A172 (cell line): ENCODE data around the gene POM121L2. TPM values are rescaled to one million over a fixed set of nuclear protein-coding genes. Genes with fewer than 3 reads are reported as not detected.

Experiments used
- DNase-seq: peaks from one replicate; pipeline ENCODE4 v3.0.0-alpha.2; 2015; ENCODE audit warnings: low spot score
- total RNA-seq: library from RNA; depleted of rRNA; stranded (reverse); fragments of >200 nt; shearing (Covaris generic); gene quantifications from 2 replicates; pipeline ENCODE4 v1.2.3, GENCODE V29; 2014; rRNA removed

Gene POM121L2
- not detected in 2 replicates for total RNA-seq

DNA sequence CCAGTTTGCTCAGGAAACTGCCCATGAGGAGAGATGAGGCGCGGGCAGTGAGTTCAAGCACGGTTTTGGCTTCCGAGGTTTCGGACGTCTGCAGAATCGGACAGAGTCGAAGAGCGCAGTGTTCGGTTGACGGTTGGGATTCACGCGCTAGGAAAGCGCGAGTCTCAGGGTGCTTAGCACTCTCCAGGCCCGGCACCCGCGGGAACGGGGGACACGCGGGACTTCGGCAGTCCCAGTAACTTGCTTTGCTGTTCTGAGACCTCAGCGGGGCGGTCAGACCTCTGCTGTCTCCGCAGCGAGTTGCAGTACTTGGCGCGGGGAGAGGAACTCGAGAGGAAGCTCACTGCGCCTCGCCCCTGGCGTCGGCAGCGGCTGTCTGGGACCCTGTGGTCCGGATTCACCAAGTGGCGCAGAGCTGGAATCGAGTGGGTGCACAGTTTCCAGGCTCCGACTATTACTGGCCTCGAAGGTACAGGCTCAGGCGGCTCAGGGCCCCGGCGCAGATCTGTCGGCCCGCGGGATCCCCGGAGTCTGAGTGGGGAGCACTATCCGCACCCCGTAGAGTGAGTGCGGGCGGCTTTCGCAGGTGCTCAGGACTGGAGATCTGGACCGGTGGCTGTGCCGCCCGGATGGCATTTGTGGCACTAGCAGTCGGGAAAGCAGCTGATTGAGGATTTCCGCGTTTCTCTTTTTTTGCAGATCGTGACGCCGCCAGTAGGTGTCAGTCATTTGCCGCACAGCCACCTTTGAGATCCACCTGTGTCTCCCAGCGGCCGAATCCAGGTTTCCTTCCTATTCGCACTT lies at the start of gene POM121L2:
POM121L2 (minus strand) TSS at position 128 of the 804 bp plus-strand sequence; CDS start at position 25, 103 bp downstream.
- no peak for DNase-seq

- no peak for DNase-seq
These were observed 47.2 kb upstream of the POM121L2 start for GRCh38 chr6:27359231-27359630.

- no peak for DNase-seq
These were observed 46.7 kb upstream of the POM121L2 start for GRCh38 chr6:27358786-27359185.

- no peak for DNase-seq
These were observed 40.8 kb upstream of the POM121L2 start for GRCh38 chr6:27352850-27353249.

- DNase-seq, result no peak
These were observed 22.1 kb upstream of the POM121L2 start for GRCh38 chr6:27334141-27334540.

DNA sequence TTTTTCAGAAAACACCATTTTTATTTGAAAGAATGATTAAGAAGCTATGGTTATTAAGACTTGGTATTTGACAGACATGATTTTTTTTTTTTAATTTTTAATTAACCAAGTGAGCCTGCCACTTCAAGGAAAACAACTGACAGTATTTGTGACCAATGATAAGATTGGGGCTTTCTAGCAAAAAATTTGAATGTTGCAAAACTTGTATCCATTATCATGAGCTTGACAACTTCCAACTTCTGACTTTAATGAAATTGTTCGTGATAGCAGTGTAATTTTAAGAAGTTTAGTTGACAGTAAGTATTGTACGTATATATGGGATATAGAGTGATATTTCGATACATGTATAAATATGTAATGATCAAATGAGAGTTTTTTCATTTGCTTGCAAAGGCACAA lies 21.6 kb upstream of the POM121L2 start:
- DNase-seq, result no peak

- peak; percentile 84 for DNase-seq
These were observed 20.9 kb upstream of the POM121L2 start for GRCh38 chr6:27332692-27333641.

DNA sequence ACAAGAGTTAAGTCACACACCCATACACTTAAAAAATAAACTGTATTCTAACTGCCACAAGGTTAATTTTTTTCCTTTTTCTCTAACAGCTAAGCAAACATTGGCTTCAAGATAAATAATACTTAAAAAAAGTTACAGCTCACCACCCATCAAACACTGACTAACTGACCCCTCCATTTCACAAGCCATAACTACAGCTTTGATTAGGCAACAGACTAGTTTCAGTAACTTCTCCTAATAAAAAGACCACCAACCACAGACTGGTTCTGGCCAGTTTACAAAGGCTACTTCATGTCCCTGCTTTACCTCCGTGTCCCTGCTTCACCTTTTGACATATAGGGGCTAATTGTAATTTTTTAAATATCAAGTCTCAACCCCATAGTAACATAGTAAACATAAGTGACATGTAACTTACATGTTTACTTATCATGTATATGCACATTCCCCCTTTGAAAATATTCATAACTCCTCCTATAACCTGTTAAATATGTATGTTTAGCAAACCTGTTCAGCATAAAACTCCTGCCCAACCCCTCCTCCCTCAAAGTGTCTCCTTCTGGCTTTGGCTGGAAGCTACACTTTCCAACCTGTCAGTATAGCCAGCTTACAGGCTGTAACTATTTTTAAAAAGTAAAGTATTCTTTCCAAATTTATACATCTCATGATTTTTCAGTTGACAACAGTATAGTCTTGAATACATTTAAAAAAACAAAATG lies 15.1 kb upstream of the POM121L2 start:
- DNase-seq, result no peak

DNA sequence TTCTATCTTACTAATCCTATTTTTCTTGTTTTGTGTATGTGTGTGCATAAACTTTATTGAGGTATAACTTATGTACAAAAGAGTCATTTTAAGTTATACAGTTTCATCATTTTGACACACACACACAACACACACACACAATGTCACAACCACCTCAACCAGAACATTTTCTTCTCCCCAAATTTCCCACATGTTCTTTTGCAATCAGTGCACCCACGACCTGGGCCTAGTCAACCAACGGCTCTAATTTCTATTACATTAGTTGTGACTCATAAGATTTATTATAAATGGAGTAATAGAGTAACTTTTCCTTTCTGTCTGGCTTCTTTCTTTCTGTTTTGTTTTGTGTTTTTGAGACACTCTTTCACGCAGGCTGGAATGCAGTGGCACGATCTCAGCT lies 9.8 kb upstream of the POM121L2 start:
- DNase-seq, result no peak

DNA sequence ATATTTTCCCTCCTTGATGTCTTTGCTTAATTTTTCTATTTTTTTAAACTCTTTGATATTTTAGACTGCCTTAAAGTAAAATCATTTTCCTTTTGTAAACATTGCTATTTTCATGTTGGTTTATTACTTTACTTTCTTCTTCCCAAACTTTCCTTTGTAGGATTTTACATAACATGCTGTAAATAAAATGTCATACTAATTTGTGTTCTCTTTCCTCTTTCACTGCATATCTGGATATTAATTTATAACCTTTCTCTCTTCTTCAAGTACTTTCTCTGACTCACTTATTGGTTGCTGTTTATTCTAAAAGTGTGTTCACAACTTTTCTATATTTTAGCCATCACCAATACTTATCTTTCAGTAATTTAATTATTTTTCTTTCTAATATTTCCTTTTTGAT lies 9.3 kb upstream of the POM121L2 start:
- no peak for DNase-seq

DNA sequence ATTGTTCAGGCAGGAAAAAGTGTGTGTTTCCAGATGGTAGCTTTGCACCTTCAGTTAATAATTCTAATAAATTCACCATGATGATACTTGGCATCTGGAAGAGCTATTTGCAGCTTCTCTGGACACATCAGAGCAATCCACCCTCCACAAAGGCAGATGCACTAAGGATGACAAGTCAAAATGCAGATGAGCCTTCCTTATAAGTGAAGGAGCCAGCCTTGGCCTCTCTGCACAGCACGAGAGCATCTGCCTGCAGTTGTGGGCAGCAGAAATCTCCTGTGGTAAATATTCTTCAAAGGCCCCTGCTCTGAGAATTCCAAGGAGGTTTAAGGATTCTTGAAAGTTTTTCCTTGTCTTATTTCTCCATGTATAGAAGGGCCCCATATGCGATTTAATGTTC lies 6.9 kb upstream of the POM121L2 start:
- no peak for DNase-seq

DNA sequence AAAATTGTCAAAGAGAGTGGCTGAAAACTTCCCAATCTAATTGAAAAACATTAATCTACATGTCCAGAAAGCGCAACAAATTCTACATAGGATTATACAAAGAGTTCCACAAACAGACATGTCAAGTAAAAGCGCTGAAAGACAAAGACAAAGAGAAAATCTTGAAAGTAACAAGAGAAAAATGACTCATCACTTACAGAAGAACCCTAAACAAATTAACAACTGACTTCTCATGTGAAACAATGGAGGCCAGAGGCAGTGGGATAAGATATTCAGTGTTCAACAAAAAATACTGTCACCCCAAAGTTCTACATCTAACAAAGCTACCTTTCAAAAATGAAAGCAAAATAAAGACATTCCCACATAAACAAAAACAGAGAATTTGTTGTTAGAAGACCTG lies 2.0 kb upstream of the POM121L2 start:
- DNase-seq, result no peak

DNA sequence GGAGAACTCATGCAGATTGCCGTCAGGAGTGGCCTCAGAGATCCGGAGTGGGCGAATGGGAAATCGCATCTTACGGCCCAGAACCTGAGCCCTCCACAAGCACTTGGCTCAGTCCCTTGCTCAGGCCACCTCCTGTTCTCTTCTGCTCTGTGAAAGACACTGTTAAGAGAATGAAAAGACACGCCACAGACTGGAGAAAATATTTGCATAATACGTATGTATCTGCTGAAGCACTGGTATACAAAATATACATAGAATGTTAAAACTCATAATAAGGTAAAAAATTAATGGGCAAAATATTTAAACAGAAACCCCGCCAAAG lies 838 bp upstream of the POM121L2 start:
- no peak for DNase-seq

DNA sequence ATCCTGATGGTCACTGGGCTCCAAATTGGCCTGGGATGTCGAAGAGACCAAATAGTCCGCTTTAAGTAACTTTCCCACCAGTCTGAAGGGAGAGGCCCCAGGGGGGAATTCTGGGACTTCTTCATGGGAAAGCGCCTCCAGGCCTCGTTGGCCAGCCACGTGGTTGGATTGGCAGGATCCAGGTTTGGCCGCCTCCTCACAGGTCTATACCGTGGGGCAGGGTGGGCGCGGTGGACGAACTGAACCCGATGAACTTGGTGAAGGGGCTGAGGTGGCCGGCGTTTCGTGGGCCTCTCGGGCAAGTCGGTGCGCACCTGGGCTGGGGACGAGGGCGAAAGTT lies 297 bp downstream of the POM121L2 start:
- no peak for DNase-seq

- DNase-seq, result no peak
These were observed 8.3 kb downstream of the POM121L2 start for GRCh38 chr6:27303613-27304272.

DNA sequence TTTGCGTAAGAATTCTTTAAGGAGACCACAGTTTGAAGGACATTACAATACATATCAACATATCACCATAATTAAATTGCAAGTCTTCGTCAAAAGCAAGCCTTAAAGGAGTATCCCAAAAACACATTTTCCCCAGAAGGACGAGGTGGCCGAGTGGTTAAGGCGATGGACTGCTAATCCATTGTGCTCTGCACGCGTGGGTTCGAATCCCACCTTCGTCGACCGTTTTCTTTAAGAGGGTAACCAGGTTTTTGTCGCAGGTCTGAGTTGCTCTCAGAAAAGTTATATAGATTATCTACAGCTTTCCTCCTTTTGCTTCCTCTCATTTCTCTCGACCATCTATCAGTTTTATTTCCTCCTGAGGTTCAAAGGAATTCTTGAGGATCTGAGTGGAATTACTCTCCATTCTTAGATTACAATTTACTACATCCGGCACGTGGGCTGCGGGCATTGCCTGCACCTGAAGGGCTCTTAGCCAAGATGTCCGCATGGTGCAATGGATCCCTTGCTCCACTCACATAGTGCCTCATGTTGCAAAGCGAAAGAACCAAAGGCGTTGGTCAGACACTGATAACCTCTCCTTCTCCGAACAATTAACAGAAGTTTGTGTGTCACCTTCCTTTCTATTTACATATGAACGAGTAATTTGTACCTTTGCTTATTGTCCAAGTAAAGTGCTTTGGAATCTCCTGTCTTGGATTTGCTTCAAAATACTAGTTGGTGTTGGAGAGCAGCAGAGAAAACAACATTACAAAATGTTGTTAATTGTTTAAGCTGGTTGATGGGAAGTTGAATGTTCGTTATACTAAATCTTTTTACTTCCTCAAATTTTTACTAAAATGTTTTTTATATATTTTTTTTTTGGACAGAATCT lies 14.0 kb downstream of the POM121L2 start:
- DNase-seq, result peak; percentile 70

DNA sequence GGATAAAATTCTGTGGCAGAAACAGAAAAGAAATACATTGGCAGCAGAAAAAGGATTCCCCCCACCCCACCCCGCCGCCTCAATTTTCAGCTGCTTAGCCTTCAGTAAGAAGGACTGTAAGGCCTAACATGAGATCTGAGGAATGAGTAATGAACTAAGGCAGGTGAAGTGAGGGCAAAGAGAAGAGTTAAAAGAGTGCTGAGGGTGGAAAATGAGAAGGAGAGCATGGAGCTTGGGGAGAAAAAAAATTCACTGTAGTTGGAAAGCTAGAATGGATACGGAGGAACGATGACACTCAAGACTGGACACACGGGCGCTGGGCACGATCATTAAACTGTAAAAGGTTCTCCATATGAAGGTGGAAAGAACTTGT lies 14.6 kb downstream of the POM121L2 start:
- no peak for DNase-seq

- peak; percentile 60 for DNase-seq
These were observed 15.8 kb downstream of the POM121L2 start for GRCh38 chr6:27296106-27296783.

DNA sequence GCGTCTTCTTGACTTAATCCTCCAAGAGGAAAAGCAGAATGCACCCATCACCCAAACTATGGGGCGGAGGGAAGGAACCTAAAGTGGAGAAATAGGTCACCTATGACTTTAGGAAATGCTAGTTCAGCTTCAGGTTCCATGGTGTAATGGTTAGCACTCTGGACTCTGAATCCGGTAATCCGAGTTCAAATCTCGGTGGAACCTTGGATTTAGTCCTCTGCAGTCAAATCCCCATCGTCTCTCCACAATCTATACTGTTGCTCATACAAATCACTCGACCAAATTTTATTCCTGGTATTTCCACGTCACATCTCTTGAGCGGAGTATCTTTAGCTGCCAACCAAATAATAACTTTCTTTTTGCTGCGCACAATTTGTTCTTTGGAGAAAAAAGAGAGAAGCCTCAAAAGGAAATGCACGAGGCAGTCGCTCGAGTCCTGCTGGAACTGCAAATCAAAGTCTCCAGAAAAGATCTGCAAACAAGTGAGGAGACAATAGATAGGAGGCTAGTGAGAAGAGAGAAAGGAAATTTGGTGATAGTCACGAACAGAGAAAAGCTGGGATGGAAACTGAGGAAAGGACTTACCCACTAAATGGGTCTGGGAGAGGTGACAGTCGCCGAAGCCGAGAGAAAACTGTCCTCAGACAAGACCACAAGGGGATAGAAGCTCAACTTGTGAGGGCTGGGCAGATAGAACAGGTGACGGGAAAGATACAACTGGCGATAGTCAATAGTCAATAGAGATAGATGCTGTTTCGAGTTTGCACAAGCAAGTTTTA lies 16.6 kb downstream of the POM121L2 start:
- peak; percentile 91 for DNase-seq
